ENCODE measurements around the gene CHST11.

The CHST11 gene

DNA sequence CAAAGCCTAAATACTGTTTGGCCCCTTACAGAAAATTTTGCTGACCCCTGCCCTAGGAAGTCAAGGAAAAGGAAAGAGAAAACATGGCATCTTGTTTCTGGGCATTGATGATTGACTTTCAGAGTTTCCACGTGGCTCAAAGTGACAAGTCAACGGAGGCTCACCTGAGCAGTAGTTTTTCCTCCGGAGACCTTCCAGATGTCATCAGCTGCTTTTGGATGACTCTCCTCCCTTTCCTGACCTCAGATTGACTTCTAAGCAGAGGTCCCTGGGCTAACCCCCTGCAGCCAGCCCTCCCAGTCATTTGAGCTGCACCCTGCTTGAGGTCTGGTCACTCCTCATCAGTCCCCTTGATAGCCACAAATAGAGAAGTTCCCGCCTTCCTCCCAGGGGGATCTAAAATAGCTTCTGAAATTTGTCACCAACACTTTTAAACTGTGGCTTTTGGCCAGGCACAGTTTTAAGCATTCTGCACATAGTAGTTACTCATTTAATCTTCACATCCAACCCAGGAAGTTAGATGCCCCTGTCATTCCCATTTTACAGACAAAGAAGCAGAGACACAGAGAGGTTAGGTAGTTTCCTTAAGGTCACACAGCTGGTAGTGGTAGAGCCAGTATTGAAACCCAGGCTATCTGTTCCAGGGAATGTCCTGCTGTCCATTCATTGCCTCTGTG lies 143.4 kb downstream of the CHST11 start:
- Histone ChIP-seq H3K27ac (ENCODE audit: extremely low read depth, low read depth, low read length) (no peak overlapping the region), H3K4me3 (ENCODE audit: low read depth, low read length) (no peak overlapping the region), H3K4me1 (ENCODE audit: control insufficient read depth, insufficient read depth, low read length) (peaks cover 9% of the 10 kb centered on the region), H3K9me3 (ENCODE audit: control insufficient read depth, insufficient read depth, low read depth, low read length) (no peaks in the 10 kb centered on the region), H3K36me3 (ENCODE audit: control insufficient read depth in 2 of 2, insufficient read depth in 1 of 2, low read length in 2 of 2) (no peaks in the 10 kb centered on the region)
- TF ChIP-seq ZNF768 (tag by site-specific recombination; IDR thresholded peaks at IDR 0.05) (peak; percentile 75; the same call in 1 of the 2 replicates), GLIS1 (tag by site-specific recombination; IDR thresholded peaks at IDR 0.05) (peak; percentile 82), ZNF664 (tag by site-specific recombination; IDR thresholded peaks at IDR 0.05) (peak; percentile 89), ZNF629 (tag by site-specific recombination; IDR thresholded peaks at IDR 0.05) (no peak), ZNF623 (tag by site-specific recombination; IDR thresholded peaks at IDR 0.05) (no peak), ZNF132 (tag by site-specific recombination; IDR thresholded peaks at IDR 0.05; ENCODE audit: borderline replicate concordance) (no peak)
- CTCF ChIA-PET = no interaction called here
- POLR2A ChIA-PET = no interaction called here

- H3K36me3 ChIP-seq (ENCODE audit: control insufficient read depth in 2 of 2, insufficient read depth in 1 of 2, low read length in 2 of 2) = no peaks in the 10 kb centered on the region
- CTCF ChIA-PET = no interaction called here
- H3K9me3 ChIP-seq (ENCODE audit: control insufficient read depth, insufficient read depth, low read depth, low read length) = no peaks in the 10 kb centered on the region
- POLR2A ChIA-PET = no interaction called here
- no peak overlapping the region for H3K27ac ChIP-seq (ENCODE audit: extremely low read depth, low read depth, low read length)
- no peak overlapping the region for H3K4me3 ChIP-seq (ENCODE audit: low read depth, low read length)
- H3K4me1 ChIP-seq (ENCODE audit: control insufficient read depth, insufficient read depth, low read length) = peaks cover 9% of the 10 kb centered on the region
- TF ChIP-seq, protein P1, sequence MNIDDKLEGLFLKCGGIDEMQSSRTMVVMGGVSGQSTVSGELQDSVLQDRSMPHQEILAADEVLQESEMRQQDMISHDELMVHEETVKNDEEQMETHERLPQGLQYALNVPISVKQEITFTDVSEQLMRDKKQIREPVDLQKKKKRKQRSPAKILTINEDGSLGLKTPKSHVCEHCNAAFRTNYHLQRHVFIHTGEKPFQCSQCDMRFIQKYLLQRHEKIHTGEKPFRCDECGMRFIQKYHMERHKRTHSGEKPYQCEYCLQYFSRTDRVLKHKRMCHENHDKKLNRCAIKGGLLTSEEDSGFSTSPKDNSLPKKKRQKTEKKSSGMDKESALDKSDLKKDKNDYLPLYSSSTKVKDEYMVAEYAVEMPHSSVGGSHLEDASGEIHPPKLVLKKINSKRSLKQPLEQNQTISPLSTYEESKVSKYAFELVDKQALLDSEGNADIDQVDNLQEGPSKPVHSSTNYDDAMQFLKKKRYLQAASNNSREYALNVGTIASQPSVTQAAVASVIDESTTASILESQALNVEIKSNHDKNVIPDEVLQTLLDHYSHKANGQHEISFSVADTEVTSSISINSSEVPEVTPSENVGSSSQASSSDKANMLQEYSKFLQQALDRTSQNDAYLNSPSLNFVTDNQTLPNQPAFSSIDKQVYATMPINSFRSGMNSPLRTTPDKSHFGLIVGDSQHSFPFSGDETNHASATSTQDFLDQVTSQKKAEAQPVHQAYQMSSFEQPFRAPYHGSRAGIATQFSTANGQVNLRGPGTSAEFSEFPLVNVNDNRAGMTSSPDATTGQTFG (tag by site-specific recombination; IDR thresholded peaks at IDR 0.05; ENCODE audit: borderline replicate concordance) = 0 out of 2 replicates have a peak, but pooled peaks have one; percentile 18
- TF ChIP-seq ZNF571 (tag by site-specific recombination; IDR thresholded peaks at IDR 0.05) (0 out of 2 replicates have a peak, but pooled peaks have one; percentile 64), ZNF514 (tag by site-specific recombination; IDR thresholded peaks at IDR 0.05) (no peak), ZBTB44 (tag by site-specific recombination; IDR thresholded peaks at IDR 0.05) (no peak), ZNF776 (tag by site-specific recombination; IDR thresholded peaks at IDR 0.05; ENCODE audit: borderline replicate concordance) (0 out of 2 replicates have a peak, but pooled peaks have one; percentile 16), RBAK (tag by site-specific recombination; IDR thresholded peaks at IDR 0.05) (no peak), IKZF3 (tag by site-specific recombination; IDR thresholded peaks at IDR 0.05) (peak; percentile 7; the same call in 1 of the 2 replicates), ZBTB49 (tag by site-specific recombination; IDR thresholded peaks at IDR 0.05; ENCODE audit: low read depth) (no peak), ZNF624 (tag by site-specific recombination; IDR thresholded peaks at IDR 0.05) (no peak), SP2 (tag by site-specific recombination; IDR thresholded peaks at IDR 0.05) (no peak), ZEB2 (tag by site-specific recombination; IDR thresholded peaks at IDR 0.05) (no peak), BCL6B (tag by site-specific recombination; IDR thresholded peaks at IDR 0.05) (0 out of 2 replicates have a peak, but pooled peaks have one; percentile 15), ZNF10 (tag by site-specific recombination; IDR thresholded peaks at IDR 0.05) (no peak), ZNF473 (tag by site-specific recombination; IDR thresholded peaks at IDR 0.05) (peak; percentile 14; the same call in 1 of the 2 replicates), KLF16 (tag by site-specific recombination; IDR thresholded peaks at IDR 0.05) (no peak)
- TF ChIP-seq, protein P2, sequence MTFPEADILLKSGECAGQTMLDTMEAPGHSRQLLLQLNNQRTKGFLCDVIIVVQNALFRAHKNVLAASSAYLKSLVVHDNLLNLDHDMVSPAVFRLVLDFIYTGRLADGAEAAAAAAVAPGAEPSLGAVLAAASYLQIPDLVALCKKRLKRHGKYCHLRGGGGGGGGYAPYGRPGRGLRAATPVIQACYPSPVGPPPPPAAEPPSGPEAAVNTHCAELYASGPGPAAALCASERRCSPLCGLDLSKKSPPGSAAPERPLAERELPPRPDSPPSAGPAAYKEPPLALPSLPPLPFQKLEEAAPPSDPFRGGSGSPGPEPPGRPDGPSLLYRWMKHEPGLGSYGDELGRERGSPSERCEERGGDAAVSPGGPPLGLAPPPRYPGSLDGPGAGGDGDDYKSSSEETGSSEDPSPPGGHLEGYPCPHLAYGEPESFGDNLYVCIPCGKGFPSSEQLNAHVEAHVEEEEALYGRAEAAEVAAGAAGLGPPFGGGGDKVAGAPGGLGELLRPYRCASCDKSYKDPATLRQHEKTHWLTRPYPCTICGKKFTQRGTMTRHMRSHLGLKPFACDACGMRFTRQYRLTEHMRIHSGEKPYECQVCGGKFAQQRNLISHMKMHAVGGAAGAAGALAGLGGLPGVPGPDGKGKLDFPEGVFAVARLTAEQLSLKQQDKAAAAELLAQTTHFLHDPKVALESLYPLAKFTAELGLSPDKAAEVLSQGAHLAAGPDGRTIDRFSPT (tag by site-specific recombination; IDR thresholded peaks at IDR 0.05) = no peak
These were observed 144.3 kb downstream of the CHST11 start for GRCh38 chr12:104600790-104601739.

Measured in HEK293 (cell line).